Measurements from ENCODE around the gene COL8A1. TPM values are rescaled to one million over a fixed set of nuclear protein-coding genes. Genes with fewer than 3 reads are reported as not detected.

Gene COL8A1
- total and polyA plus RNA-seq, 8 donors: 0.96 to 283 (median 2.6) TPM

- ATAC-seq (no peak), DNase-seq (no peak)
- Histone ChIP-seq H3K36me3 (no peaks in the 10 kb centered on the region), H3K27ac (no peak overlapping the region), H3K9me3 (no peaks in the 10 kb centered on the region), H3K4me1 (no peaks in the 10 kb centered on the region), H3K4me3 (no peak overlapping the region), H3K27me3 (no peaks in the 10 kb centered on the region)
- TF ChIP-seq CTCF (IDR thresholded peaks at IDR 0.05): no peak
- intact Hi-C loops (cut with DNase I): no loop called here
Measured at GRCh38 chr3:99760629-99761028, 122.2 kb downstream of the COL8A1 start.

- ATAC-seq (no peak), DNase-seq (no peak)
- no peak for TF ChIP-seq CTCF (IDR thresholded peaks at IDR 0.05)
- H3K4me1 ChIP-seq: no peaks in the 10 kb centered on the region
- no peaks in the 10 kb centered on the region for H3K36me3 ChIP-seq
- no peak overlapping the region for H3K4me3 ChIP-seq
- intact Hi-C loops (cut with DNase I): no loop called here
- H3K9me3 ChIP-seq: no peaks in the 10 kb centered on the region
- H3K27ac ChIP-seq: no peak overlapping the region
- no peaks in the 10 kb centered on the region for H3K27me3 ChIP-seq
Measured at GRCh38 chr3:99761415-99762165, 123.2 kb downstream of the COL8A1 start.

- no peaks in the 10 kb centered on the region for H3K27me3 ChIP-seq
- no peaks in the 10 kb centered on the region for H3K9me3 ChIP-seq
- H3K27ac ChIP-seq: no peak overlapping the region
- ATAC-seq (no peak), DNase-seq (no peak)
- intact Hi-C loops (cut with DNase I): no loop called here
- TF ChIP-seq CTCF (IDR thresholded peaks at IDR 0.05): no peak
- H3K4me3 ChIP-seq: no peak overlapping the region
- no peaks in the 10 kb centered on the region for H3K4me1 ChIP-seq
- no peaks in the 10 kb centered on the region for H3K36me3 ChIP-seq
Measured at GRCh38 chr3:99762901-99763300, 124.5 kb downstream of the COL8A1 start.

GRCh38 chr3:99764377-99764776 lies 126.0 kb downstream of the COL8A1 start:
- intact Hi-C loops (cut with DNase I): no loop called here
- ATAC-seq: no peak
- Histone ChIP-seq H3K36me3 (no peaks in the 10 kb centered on the region), H3K27me3 (no peaks in the 10 kb centered on the region), H3K4me3 (no peak overlapping the region), H3K4me1 (no peaks in the 10 kb centered on the region), H3K27ac (no peak overlapping the region), H3K9me3 (no peaks in the 10 kb centered on the region)
- no peak for TF ChIP-seq CTCF (IDR thresholded peaks at IDR 0.05)
- DNase-seq: no peak

- intact Hi-C loops (cut with DNase I): no loop called here
- no peak for DNase-seq
- TF ChIP-seq CTCF (IDR thresholded peaks at IDR 0.05): no peak
- no peaks in the 10 kb centered on the region for H3K4me1 ChIP-seq
- no peak overlapping the region for H3K4me3 ChIP-seq
- H3K9me3 ChIP-seq: no peaks in the 10 kb centered on the region
- no peak overlapping the region for H3K27ac ChIP-seq
- H3K36me3 ChIP-seq: no peaks in the 10 kb centered on the region
- ATAC-seq: no peak
- H3K27me3 ChIP-seq: no peaks in the 10 kb centered on the region
Measured at GRCh38 chr3:99765042-99765942, 126.9 kb downstream of the COL8A1 start.
